ENCODE measurements around the gene MRPL43. TPM values are rescaled to one million over a fixed set of nuclear protein-coding genes. Genes with fewer than 3 reads are reported as not detected.

The MRPL43 gene
- total and polyA plus RNA-seq, 2 donors (not counting 3 experiments of a cell fraction or from before 2014, with no cell fraction given), result 75.0 to 144 TPM

DNA sequence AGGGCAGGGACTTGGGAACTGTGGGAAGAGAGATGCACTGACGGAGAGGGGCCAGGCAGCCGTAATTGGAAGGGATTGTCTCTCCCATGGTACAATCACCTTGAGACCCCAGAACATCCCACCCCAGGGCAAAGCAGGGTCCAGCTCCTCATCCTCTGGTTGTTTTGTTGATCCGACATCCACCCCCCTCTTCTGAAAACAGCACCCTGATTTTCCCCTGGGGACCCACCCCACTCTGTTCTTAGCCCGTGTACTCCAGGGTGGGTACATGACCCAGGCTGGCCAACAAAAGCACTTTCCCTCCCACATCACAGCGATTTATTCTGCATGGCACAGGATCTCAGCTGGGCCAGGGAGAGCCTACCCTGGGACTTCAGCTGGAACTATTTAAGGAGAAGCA, 29.5 kb upstream of the MRPL43 start:
- Histone ChIP-seq H3K36me3 (ENCODE audit: control insufficient read depth in 2 of 2, extremely low read depth in 1 of 2, insufficient read depth in 2 of 2, low read length in 2 of 2) (no peaks in the 10 kb centered on the region), H4K20me1 (replicated peaks; ENCODE audit: control insufficient read depth, extremely low read depth, insufficient read depth, low read length) (no peaks in the 10 kb centered on the region), H3K4me2 (ENCODE audit: insufficient read depth, low read length) (no peak overlapping the region), H3K4me1 (ENCODE audit: control insufficient read depth, extremely low read depth, insufficient read depth, low read length) (peaks cover 13% of the 10 kb centered on the region), H3K79me2 (ENCODE audit: control insufficient read depth, insufficient read depth, low read length) (no peaks in the 10 kb centered on the region), H3K27me3 (ENCODE audit: control insufficient read depth in 2 of 2, insufficient read depth in 2 of 2, low read length in 2 of 2) (no peaks in the 10 kb centered on the region), H3K9me1 (replicated peaks; ENCODE audit: control insufficient read depth, extremely low read depth, insufficient read depth, low read length) (no peaks in the 10 kb centered on the region), H3K4me3 (replicated peaks in 1 of 3; ENCODE audit: insufficient read depth in 1 of 3, low read depth in 1 of 3, low read length in 3 of 3) (no peak overlapping the region), H3K27ac (ENCODE audit: insufficient read depth, low read depth, low read length) (no peak overlapping the region), H3K9me3 (replicated peaks; ENCODE audit: control insufficient read depth, insufficient read depth, low read length) (no peaks in the 10 kb centered on the region), H2AFZ (ENCODE audit: low read depth, low read length) (no peak overlapping the region), H3K9ac (replicated peaks; ENCODE audit: extremely low read depth, insufficient read depth, low read length) (no peak overlapping the region)
- POLR2A ChIA-PET, result no interaction called here
- FAIRE-seq (no peak), DNase-seq (ENCODE audit: low read depth, low spot score) (no peak)
- CTCF ChIA-PET, result interaction anchor here (0.8 to 7.3 kb wide), 14 partner anchors 10 to 125 kb away, joined by 3 to 254 read pairs (median 4); partner anchors contain the start of genes LZTS2, PDZD7, SEMA4G and SFXN3
- dilution Hi-C loops (cut with MboI; ENCODE audit: extremely low pct_ligation_motif_present, low sequenced_read_pairs), result no loop called here
- TF ChIP-seq, protein P1, sequence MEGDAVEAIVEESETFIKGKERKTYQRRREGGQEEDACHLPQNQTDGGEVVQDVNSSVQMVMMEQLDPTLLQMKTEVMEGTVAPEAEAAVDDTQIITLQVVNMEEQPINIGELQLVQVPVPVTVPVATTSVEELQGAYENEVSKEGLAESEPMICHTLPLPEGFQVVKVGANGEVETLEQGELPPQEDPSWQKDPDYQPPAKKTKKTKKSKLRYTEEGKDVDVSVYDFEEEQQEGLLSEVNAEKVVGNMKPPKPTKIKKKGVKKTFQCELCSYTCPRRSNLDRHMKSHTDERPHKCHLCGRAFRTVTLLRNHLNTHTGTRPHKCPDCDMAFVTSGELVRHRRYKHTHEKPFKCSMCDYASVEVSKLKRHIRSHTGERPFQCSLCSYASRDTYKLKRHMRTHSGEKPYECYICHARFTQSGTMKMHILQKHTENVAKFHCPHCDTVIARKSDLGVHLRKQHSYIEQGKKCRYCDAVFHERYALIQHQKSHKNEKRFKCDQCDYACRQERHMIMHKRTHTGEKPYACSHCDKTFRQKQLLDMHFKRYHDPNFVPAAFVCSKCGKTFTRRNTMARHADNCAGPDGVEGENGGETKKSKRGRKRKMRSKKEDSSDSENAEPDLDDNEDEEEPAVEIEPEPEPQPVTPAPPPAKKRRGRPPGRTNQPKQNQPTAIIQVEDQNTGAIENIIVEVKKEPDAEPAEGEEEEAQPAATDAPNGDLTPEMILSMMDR (IDR thresholded peaks at IDR 0.05; ENCODE audit: extremely low read depth in 1 of 2, insufficient read depth in 1 of 2, low read depth in 1 of 2, low read length in 2 of 2), result no peak
- no peak for TF ChIP-seq MYC (IDR thresholded peaks at IDR 0.05; ENCODE audit: low read depth, low read length)
- intact Hi-C loops (cut with micrococcal nuclease), result loop anchor here (10.0 kb wide), 1 partner anchor 102 kb away; the partner anchor contains the start of gene SLF2
- no TSS peak for BruUV-seq (replicated peaks)

DNA sequence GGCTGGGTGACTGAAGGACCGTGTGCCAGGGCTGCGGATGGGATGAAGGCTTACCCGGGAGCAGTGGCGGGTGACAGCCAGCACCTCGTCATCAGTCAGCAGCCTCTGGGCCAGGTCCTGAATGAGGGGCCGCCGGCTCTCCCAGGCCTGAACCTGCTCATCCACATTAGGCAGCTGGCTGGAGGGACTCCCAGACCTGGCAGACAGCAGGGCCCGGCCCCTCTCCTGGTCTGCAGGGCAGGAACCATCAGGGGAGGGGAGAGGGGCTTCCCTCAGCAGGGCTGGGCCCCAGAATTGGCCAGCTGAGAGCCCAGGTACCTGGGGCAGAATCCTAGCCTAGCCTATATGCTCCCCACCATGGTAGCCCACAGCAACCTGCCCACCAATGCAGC, 28.3 kb upstream of the MRPL43 start:
- CTCF ChIA-PET, result interaction anchor here (1.1 to 7.3 kb wide), 8 partner anchors 11 to 453 kb away, joined by 4 to 254 read pairs (median 12); partner anchors contain the start of genes LZTS2, PDZD7 and SFXN3
- Histone ChIP-seq H4K20me1 (replicated peaks; ENCODE audit: control insufficient read depth, extremely low read depth, insufficient read depth, low read length) (no peaks in the 10 kb centered on the region), H3K4me3 (replicated peaks in 1 of 3; ENCODE audit: insufficient read depth in 1 of 3, low read depth in 1 of 3, low read length in 3 of 3) (no peak overlapping the region), H3K36me3 (ENCODE audit: control insufficient read depth in 2 of 2, extremely low read depth in 1 of 2, insufficient read depth in 2 of 2, low read length in 2 of 2) (no peaks in the 10 kb centered on the region), H3K4me1 (ENCODE audit: control insufficient read depth, extremely low read depth, insufficient read depth, low read length) (peaks cover 13% of the 10 kb centered on the region), H3K9me1 (replicated peaks; ENCODE audit: control insufficient read depth, extremely low read depth, insufficient read depth, low read length) (no peaks in the 10 kb centered on the region), H3K9ac (replicated peaks; ENCODE audit: extremely low read depth, insufficient read depth, low read length) (no peak overlapping the region), H3K79me2 (ENCODE audit: control insufficient read depth, insufficient read depth, low read length) (no peaks in the 10 kb centered on the region), H3K27me3 (ENCODE audit: control insufficient read depth in 2 of 2, insufficient read depth in 2 of 2, low read length in 2 of 2) (no peaks in the 10 kb centered on the region), H2AFZ (ENCODE audit: low read depth, low read length) (no peak overlapping the region), H3K4me2 (ENCODE audit: insufficient read depth, low read length) (no peak overlapping the region), H3K9me3 (replicated peaks; ENCODE audit: control insufficient read depth, insufficient read depth, low read length) (no peaks in the 10 kb centered on the region), H3K27ac (ENCODE audit: insufficient read depth, low read depth, low read length) (no peak overlapping the region)
- intact Hi-C loops (cut with micrococcal nuclease), result loop anchor here (10.0 kb wide), 1 partner anchor 101 kb away; the partner anchor contains the start of gene SLF2
- BruUV-seq (replicated peaks), result no TSS peak
- no peak for FAIRE-seq
- POLR2A ChIA-PET, result no interaction called here
- no peak for TF ChIP-seq FOS (IDR thresholded peaks at IDR 0.05; ENCODE audit: borderline replicate concordance, insufficient read depth, low read length)
- TF ChIP-seq, protein P2, sequence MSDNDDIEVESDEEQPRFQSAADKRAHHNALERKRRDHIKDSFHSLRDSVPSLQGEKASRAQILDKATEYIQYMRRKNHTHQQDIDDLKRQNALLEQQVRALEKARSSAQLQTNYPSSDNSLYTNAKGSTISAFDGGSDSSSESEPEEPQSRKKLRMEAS (IDR thresholded peaks at IDR 0.05; ENCODE audit: insufficient read depth, insufficient read length), result no peak
- no peak for TF ChIP-seq POLR2A (IDR thresholded peaks at IDR 0.05; ENCODE audit: low read depth, low read length)
- TF ChIP-seq GATA2 (IDR thresholded peaks at IDR 0.05; ENCODE audit: insufficient read depth, insufficient read length, low read depth, low read length), result no peak
- TF ChIP-seq JUN (IDR thresholded peaks at IDR 0.05; ENCODE audit: borderline replicate concordance, insufficient read depth, insufficient read length, low read depth), result no peak
- no peak for TF ChIP-seq MYC (IDR thresholded peaks at IDR 0.05; ENCODE audit: low read depth, low read length)
- no peak for TF ChIP-seq EZH2 (IDR thresholded peaks at IDR 0.05; ENCODE audit: borderline replicate concordance, low read depth, low read length, severe bottlenecking)
- TF ChIP-seq POLR2AphosphoS5 (IDR thresholded peaks at IDR 0.05; ENCODE audit: insufficient read depth, low read depth, low read length), result no peak
- TF ChIP-seq, protein P1 (IDR thresholded peaks at IDR 0.05; ENCODE audit: extremely low read depth in 1 of 2, insufficient read depth in 1 of 2, low read depth in 1 of 2, low read length in 2 of 2), result no peak
- dilution Hi-C loops (cut with MboI; ENCODE audit: extremely low pct_ligation_motif_present, low sequenced_read_pairs), result no loop called here
- no peak for DNase-seq (ENCODE audit: low read depth, low spot score)
